Tibial artery (tissue), 4 donors: ENCODE data around the gene SULT1A1.
A peak's percentile ranks its signal among the peaks of the same experiment; 100 is the strongest.
"Not testable (repeated sequence)": the region's sequence is repeated elsewhere in the genome, so short reads cannot be mapped to it uniquely, and the experiment has no call there.

Experiments used
- DNase-seq, 2 donors: peaks; one replicate each; pipeline ENCODE4 v3.0.0-alpha.2; 2019
- H3K27ac ChIP-seq, 2 donors: fragments of 200-600 bp; sonication (generic) in 1 of 2; 1 replicate in 1 of 2; 2 replicates in 1 of 2; pipeline ENCODE4 v1.5.1; 2018 to 2019; ENCODE audit warnings: mild to moderate bottlenecking in 1 of 2
- H3K27me3 ChIP-seq, 2 donors: fragments of 200-600 bp; sonication (generic) in 1 of 2; one replicate each; pipeline versions ENCODE4 v1.5.1 to v1.6.0; 2016 to 2019
- H3K36me3 ChIP-seq, 3 donors: fragments of 200-600 bp; sonication (generic) in 2 of 3; one replicate each; pipeline ENCODE4 v1.5.1; 2016 to 2019; ENCODE audit warnings: mild to moderate bottlenecking in 2 of 3
- H3K4me1 ChIP-seq, 4 donors: fragments of 200-600 bp; sonication (generic) in 2 of 4; 1 replicate in 3 of 4; 2 replicates in 1 of 4; pipeline ENCODE4 v1.5.1; 2016 to 2019
- H3K4me3 ChIP-seq, 2 donors: fragments of 200-600 bp; sonication (generic) in 1 of 2; 1 replicate in 1 of 2; 2 replicates in 1 of 2; pipeline ENCODE4 v1.5.1; 2018 to 2019; ENCODE audit warnings: mild to moderate bottlenecking in 2 of 2
- H3K9me3 ChIP-seq, 3 donors: fragments of 200-600 bp; sonication (generic) in 1 of 3; one replicate each; pipeline ENCODE4 v1.5.1; 2016 to 2019
- CTCF ChIP-seq, 2 experiments: fragments of 200-600 bp in 1 of 2; fragments of 450-650 bp in 1 of 2; IDR thresholded peaks; one replicate each; pipeline ENCODE4 v1.5.1; 2017 to 2019; ENCODE audit warnings: antibody characterized with exemption in 2 of 2, mild to moderate bottlenecking in 1 of 2, moderate library complexity in 1 of 2
- intact Hi-C: fragments of 100-400 bp; cut with DNase I; formaldehyde crosslinking; loops from one replicate; pipeline ENCODE4 v1.15.0; 2023; ENCODE audit warnings: low total_unique reads

Gene SULT1A1

DNA sequence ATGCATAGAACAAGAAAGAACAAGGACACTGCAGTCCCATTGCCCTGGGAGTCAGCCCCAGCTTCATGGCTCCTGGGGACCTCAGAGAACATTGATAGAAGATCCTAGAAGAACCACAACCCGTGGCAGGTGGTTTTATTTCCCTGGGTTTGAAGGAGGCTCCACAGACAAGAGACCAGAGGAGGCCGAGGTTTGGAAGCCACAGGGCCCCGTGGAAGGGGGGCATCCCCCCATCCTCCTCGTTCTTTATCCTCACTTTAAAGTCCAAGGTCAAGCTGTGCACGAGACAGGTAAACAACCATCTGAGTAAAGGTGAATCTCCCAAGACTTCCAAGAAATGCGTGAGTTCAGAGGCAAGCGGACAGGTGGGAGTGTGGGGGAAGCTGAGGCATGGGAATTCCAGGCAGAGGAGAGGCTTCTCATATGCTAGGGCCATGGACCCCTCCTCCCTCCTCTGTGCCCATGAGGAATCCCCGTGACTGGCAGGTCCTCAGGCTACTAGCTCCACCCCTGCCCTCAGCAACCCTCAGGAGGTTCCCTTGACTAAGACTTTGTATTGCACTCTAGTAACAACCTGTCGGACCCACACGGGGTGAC, 849 bp upstream of the SULT1A1 start:
- Histone ChIP-seq H3K9me3 (no peaks in the 10 kb centered on the region), H3K27ac (no peak overlapping the region), H3K4me1 (peaks cover 0 to 6% (median 0%) of the 10 kb centered on the region in 4 donors), H3K36me3 (no peaks in the 10 kb centered on the region), H3K27me3 (peaks cover 0 to 12% of the 10 kb centered on the region in 2 donors), H3K4me3 (no peak overlapping the region)
- TF ChIP-seq CTCF (IDR thresholded peaks at IDR 0.05) = no peak
- intact Hi-C loops = no loop called here
- no peak for DNase-seq

DNA sequence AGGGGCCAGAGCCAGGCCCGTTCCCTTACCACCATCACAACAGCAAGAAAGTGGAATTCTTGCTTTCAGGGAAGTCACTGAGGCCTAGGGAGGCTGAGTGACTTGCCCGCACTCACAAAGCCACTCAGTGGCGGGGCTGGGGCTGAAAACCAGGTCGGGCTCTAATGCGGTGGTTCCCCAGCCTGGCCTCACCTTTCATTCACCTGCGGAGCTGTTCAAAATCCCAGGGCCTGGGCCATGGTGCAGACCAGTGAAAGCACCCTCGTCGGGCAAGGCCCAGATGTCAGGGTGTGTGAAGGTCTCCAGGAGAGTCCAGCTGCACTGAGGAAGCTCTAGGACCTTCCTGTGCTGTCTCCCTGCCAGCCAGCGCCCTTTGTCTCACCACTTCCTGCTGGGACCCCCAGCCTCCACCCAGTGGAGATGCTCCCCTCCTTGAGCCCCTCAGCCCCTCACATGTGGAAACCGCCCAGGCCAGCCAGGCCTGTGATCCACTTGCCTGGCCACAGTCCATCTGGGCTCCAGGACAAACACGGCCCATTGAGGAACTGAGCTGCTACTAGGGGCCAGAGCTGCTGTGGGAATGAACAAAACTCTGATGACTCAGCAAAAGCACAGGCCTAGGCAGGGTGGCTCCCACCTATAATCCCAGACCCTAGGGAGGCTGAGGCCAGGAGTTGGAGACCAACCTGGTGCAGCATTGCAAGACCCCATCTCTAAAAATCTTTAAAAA, 812 bp downstream of the SULT1A1 start:
- peak overlapping the region; percentile 18 to 40 for H3K4me3 ChIP-seq
- H3K27me3 ChIP-seq = peaks cover 0 to 12% of the 10 kb centered on the region in 2 donors
- H3K4me1 ChIP-seq, H3K9me3 ChIP-seq, H3K36me3 ChIP-seq, H3K27ac ChIP-seq: not testable (repeated sequence)
- intact Hi-C loops = loop anchor here (5.0 kb wide), 1 partner anchor 37 kb away; no protein-coding TSS in a partner anchor
- DNase-seq = peak in 1 of 2 donors; percentile 54

- not testable (repeated sequence) for H3K9me3 ChIP-seq, H3K36me3 ChIP-seq, H3K4me1 ChIP-seq, DNase-seq, H3K27ac ChIP-seq, H3K4me3 ChIP-seq
- intact Hi-C loops = loop anchor here (5.0 kb wide), 1 partner anchor 36 kb away; no protein-coding TSS in a partner anchor
- peaks cover 0 to 17% of the 10 kb centered on the region in 2 donors for H3K27me3 ChIP-seq
Measured at GRCh38 chr16:28608496-28608808, 1.4 kb downstream of the SULT1A1 start.

GRCh38 chr16:28607681-28608495, 2.0 kb downstream of the SULT1A1 start:
- peak in 1 of 2 donors; percentile 32 for DNase-seq
- H3K27me3 ChIP-seq = peaks cover 0 to 19% of the 10 kb centered on the region in 2 donors
- H3K4me1 ChIP-seq, H3K36me3 ChIP-seq, H3K4me3 ChIP-seq, H3K9me3 ChIP-seq, H3K27ac ChIP-seq: not testable (repeated sequence)
- intact Hi-C loops = loop anchor here (5.0 kb wide), 1 partner anchor 36 kb away; no protein-coding TSS in a partner anchor

GRCh38 chr16:28607116-28607623, 2.7 kb downstream of the SULT1A1 start:
- no peaks in the 10 kb centered on the region for H3K36me3 ChIP-seq
- peaks cover 0 to 23% of the 10 kb centered on the region in 2 donors for H3K27me3 ChIP-seq
- no peak overlapping the region for H3K27ac ChIP-seq
- DNase-seq = peak in 1 of 2 donors; percentile 31
- H3K4me1 ChIP-seq = peaks cover 0 to 6% (median 0%) of the 10 kb centered on the region in 4 donors
- TF ChIP-seq CTCF (IDR thresholded peaks at IDR 0.05) = no peak
- no peak overlapping the region for H3K4me3 ChIP-seq
- H3K9me3 ChIP-seq = no peaks in the 10 kb centered on the region
- intact Hi-C loops = loop anchor here (5.0 kb wide), 1 partner anchor 35 kb away; no protein-coding TSS in a partner anchor

DNA sequence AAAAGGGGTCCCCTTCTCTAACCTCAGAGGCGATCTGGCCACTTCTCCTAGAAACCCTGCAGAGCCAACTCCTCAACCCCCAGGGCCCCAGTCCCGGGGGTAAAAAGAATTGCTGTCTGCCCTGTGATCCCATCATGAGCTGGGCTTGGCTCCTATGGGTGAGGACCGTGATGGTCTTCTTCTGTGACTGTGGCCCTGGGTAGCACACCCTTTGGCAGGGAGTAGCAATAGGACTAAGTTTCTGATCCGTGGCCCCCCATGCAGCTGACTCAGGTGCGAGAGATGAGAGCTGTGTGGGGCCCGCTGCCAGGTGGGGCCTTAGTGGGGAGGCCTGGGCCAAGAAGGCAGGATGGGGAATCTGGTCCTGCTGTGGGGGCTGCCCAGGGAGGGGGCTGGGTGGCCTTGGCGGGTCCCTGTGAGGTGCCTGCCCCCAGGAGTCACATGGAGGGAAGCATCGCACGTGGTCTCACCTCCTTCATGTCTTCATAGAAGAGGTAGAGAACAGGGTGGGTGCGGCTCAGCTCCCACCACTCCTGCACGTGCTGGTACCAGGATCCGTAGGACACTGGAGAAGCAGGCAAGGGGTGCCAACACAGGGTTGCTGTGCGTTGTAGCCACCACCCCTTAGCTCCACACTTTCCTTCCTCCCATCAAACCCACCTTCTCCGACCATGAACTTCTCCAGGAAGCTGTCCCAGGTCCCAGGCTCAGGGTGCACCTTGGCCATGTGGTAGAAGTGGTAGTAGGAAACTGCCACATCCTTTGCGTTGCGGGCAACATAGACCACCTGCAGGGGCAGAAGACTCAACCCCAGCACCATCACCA, 3.3 kb downstream of the SULT1A1 start:
- peak in 1 of 2 donors; percentile 54 for DNase-seq
- peaks cover 0 to 23% of the 10 kb centered on the region in 2 donors for H3K27me3 ChIP-seq
- H3K4me1 ChIP-seq = peaks cover 0 to 6% (median 0%) of the 10 kb centered on the region in 4 donors
- H3K36me3 ChIP-seq = no peaks in the 10 kb centered on the region
- intact Hi-C loops = loop anchor here (5.0 kb wide), 1 partner anchor 34 kb away; no protein-coding TSS in a partner anchor
- no peaks in the 10 kb centered on the region for H3K9me3 ChIP-seq
- TF ChIP-seq CTCF (IDR thresholded peaks at IDR 0.05) = no peak
- H3K27ac ChIP-seq = no peak overlapping the region
- no peak overlapping the region for H3K4me3 ChIP-seq
